Ovary (tissue), 3 donors: Measurements from ENCODE around the gene UBL4A.

Source experiments
- CTCF ChIP-seq, 3 donors: fragments of 450-650 bp in 2 of 3; fragments of 200-600 bp in 1 of 3; IDR thresholded peaks; one replicate each; pipeline versions ENCODE4 v1.5.1 to v1.8.0; 2016 to 2022; ENCODE audit warnings: antibody characterized with exemption in 3 of 3, mild to moderate bottlenecking in 1 of 3
- EP300 ChIP-seq: sonication (generic); formaldehyde crosslinking; IDR thresholded peaks from one replicate; pipeline ENCODE4 v1.6.1; 2017; ENCODE audit warnings: antibody characterized with exemption
- donor health status: DM: no; HTN: no; CAD: no.

DNA sequence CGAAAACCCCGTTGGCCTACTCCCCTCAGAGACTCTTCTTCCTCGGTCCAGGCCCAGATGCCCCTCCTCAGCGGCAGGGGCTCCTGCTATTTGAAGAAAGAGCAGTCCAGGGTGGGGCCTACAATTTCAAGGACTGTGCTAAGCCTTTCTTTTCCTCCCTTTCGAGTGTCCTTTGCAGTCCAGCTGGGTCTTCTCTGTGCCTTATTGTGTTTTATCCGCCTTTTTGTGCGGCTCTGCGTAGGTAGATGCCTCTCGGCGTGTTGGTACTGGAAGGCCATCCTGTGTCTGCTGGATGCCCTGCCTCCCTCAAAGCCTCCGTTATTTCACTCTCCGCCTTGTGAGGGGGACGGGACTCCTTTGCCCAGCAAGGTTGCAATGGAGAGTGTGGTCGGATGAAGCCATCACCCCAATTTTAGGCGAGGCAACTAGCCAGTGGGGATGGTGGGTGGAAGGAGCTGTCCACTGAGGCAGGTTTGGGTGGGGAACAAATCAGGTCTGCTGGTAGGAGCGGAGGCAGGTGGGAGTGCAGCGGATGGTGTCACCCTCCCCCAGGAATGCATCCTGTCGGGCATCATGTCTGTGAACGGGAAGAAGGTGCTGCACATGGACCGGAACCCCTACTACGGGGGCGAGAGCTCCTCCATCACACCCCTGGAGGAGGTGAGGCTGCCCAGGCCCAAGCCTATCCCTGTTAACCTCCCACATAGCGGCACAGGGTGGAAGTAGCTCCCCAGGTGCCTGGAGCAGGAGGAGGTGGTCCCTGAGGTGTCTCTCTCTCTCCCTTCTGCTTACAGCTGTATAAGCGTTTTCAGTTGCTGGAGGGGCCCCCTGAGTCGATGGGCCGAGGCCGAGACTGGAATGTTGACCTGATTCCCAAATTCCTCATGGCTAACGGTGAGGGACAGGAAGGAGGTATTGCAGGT lies 48.2 kb downstream of the UBL4A start:
- TF ChIP-seq CTCF (IDR thresholded peaks at IDR 0.05) (no peak), EP300 (no peak)
